Measurements from ENCODE around the gene ABCB9.

The ABCB9 gene

DNA sequence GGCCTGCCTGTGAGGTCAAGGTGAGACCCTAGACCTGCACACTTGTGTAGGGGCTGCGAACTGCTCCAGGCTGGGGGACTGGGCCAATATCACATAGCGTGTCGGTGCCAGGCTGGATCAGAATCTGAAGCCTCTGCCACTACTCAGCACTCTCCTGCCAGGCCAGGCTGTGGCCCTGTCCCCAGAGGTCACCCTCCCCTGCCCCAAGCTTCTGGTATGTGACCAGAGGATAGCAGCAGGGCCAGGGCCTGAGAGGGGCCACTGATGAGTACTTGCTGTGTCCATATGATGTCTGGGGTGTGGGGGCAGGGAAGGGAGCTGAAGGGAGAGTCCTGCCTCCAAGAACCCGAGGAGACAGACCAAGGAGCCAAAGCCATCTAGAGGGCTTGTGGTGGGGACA lies 32.1 kb upstream of the ABCB9 start:
- TF ChIP-seq, protein P1, sequence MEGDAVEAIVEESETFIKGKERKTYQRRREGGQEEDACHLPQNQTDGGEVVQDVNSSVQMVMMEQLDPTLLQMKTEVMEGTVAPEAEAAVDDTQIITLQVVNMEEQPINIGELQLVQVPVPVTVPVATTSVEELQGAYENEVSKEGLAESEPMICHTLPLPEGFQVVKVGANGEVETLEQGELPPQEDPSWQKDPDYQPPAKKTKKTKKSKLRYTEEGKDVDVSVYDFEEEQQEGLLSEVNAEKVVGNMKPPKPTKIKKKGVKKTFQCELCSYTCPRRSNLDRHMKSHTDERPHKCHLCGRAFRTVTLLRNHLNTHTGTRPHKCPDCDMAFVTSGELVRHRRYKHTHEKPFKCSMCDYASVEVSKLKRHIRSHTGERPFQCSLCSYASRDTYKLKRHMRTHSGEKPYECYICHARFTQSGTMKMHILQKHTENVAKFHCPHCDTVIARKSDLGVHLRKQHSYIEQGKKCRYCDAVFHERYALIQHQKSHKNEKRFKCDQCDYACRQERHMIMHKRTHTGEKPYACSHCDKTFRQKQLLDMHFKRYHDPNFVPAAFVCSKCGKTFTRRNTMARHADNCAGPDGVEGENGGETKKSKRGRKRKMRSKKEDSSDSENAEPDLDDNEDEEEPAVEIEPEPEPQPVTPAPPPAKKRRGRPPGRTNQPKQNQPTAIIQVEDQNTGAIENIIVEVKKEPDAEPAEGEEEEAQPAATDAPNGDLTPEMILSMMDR (IDR thresholded peaks at IDR 0.05), result no peak
- Histone ChIP-seq H3K27ac (no peak overlapping the region), H3K4me3 (no peak overlapping the region)
- no peak for DNase-seq (ENCODE audit: low spot score)

DNA sequence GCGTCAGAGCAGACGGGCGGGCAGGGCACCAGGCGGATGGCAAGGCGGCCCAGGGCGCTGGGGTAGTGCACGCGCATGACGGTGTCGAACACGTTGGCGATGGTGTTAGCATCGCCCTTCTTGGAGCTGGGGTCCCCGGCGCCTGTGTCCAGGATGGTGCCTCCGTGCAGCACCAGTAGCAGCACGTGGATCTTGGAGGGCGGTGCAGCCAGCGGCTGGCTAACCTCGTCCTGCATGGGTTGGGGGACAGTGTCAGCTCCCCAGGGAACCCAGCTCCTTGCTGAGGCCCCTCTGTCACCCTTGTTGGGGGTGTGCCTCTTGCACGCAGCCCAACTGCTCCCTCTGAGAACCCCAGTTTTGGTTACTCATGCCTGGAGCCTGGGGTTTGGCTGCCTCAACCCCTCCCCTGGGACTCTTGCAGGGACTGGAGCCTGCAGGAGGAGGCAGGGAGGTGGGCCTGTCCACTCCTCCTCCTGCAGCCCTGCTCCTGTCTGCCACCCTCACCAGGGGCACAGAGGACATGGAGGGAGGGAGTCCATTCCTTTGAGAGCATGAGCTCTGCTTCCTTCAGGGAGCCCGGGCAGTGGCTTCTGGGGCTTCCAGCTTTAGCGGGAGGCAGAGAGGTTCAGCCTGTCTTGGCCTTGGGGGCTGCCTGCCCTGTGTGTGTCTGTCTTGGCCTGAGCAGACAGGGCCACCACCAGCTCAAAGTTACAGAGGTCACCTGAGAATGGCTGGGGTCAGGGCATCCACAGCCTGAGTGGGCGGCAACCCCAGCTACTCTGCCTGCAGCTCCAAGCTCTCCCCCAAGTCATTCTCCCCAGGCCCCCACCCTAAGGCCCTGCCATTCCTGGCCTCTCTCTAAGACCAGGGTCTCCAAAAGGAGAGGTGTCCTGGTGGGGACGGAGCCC lies 31.3 kb upstream of the ABCB9 start:
- H3K4me3 ChIP-seq, result no peak overlapping the region
- DNase-seq (ENCODE audit: low spot score), result no peak
- H3K27ac ChIP-seq, result no peak overlapping the region
- TF ChIP-seq, protein P1 (IDR thresholded peaks at IDR 0.05), result no peak

DNA sequence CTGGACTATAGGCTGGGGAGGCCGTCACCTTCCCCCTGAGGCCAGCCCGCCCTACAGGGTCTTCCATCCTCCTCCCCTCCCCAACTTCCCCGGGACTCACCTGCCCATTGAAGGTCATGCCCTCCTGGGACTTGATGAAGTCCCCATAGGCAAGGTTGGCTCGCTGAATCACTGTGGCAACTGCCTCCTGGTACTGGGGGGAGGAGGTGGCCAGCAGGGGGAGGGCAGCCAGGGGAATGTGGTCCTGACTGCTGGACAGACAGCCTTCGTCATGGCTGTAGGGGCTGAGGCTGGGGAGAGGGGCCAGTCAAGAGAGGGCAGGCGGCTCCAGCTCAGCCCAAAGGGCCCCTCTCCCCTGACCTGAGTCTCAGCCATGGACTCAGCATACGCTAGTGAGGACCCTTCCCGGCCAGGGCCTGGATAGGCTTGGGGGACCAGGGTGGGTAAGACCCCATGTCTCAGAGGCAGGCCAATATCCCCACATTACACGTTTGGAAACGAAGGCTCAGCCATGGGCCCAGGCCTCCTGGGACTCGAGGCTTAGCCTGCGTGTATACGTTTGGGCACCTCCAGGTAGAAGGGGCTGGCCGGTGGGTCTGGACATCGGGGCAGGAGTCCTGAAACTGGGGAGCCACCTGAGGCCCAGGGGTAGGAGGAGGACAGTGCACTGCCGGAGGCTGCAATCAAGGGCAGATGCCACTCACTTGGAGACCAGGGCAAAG lies 30.5 kb upstream of the ABCB9 start:
- no peak overlapping the region for H3K4me3 ChIP-seq
- no peak overlapping the region for H3K27ac ChIP-seq
- TF ChIP-seq, protein P1 (IDR thresholded peaks at IDR 0.05), result no peak
- no peak for DNase-seq (ENCODE audit: low spot score)

DNA sequence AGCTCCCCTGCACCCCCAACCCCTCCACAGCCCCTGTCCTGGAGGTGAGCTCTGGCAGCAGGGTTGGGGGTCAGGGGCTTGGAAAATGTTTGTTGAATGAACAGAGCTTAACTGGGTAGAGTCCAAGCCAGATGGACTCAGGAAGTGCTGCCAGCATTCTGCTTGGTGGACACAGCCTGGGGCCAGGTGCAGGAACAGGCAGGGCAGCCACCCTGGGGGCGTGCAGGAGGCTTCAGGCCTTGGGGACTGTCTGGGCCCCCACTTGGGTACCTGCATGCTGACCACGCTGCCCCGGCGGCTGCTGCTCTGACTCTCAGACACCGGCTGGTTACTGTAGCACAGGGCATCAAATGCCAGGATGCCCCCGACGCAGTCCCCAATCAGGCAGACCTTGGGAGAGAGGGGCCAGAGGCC lies 29.9 kb upstream of the ABCB9 start:
- TF ChIP-seq, protein P1 (IDR thresholded peaks at IDR 0.05), result no peak
- Histone ChIP-seq H3K27ac (no peak overlapping the region), H3K4me3 (no peak overlapping the region)
- DNase-seq (ENCODE audit: low spot score), result no peak

DNA sequence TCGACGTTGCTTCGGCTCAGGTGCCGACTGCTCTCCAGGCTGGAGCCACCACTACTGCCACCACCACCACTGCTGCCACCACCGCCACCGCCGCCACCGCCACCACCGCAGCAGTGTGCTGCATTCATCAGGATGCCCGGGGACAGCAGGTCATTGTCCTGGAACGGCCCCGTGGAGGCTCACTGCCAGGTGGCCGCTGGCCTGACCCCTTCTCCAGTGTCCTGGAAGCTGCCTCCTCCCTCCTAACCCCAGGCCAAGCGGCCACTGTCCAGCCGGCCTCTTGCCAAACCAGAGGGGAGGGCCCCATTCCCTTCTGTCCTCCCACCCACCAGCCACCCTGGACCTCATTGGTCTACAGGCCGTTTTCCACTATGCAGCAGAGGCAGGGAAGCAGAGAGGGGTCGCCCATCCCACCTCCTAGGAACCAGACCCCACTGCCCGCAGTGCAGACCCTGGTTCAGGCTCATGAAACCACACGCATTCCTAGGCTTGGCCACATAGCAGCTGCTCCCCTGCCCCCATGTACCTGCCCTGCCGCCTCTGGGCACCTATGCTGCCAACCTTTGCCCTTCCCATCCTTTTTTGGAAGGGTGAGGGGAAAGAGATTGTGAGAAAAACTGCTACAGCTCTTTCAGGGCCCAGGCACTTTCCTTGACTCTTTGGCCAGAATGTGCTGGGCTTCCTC lies 29.4 kb upstream of the ABCB9 start:
- H3K27ac ChIP-seq, result no peak overlapping the region
- TF ChIP-seq, protein P1 (IDR thresholded peaks at IDR 0.05), result no peak
- no peak for DNase-seq (ENCODE audit: low spot score)
- no peak overlapping the region for H3K4me3 ChIP-seq

DNA sequence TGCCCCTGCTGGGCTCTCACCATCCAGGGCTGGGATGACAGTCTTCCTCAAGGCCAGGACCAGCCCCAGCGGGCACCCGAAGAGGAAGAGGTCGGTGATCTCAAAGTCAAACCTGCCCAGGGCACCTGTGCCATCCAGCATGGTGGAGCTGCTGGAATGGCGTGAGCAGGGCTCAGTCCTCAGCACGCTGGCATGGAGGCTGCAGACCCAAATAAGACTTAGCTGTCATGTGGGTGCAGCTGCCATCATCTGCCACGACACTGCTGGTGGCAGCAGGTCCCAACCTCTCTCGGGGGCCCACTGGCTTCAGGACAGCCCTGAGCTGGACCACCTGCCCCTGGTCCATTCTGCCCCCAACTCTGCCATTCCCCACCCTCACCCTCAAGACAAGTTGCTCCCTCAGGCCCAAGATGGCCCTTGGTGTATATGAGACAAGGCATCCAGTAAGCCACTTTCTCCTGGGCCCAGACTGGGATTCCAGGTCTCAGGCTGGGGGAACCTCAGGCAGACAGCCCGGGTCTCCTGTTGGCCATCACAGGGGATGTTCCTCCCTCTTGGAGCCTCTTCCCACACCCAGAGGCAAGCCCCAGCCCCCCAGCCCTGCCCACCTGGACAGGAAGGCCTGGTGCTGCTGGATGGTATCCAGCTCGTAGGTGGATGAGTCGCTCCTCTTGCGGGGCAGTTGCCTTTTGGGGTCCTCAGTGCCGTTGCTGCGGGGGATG lies 28.7 kb upstream of the ABCB9 start:
- H3K4me3 ChIP-seq, result no peak overlapping the region
- no peak for DNase-seq (ENCODE audit: low spot score)
- no peak overlapping the region for H3K27ac ChIP-seq
- TF ChIP-seq, protein P1 (IDR thresholded peaks at IDR 0.05), result no peak

All from coronary artery (tissue), 2 donors.